ENCODE results near the gene DEPDC1. TPM values are rescaled to one million over a fixed set of nuclear protein-coding genes. Genes with fewer than 3 reads are reported as not detected.

The DEPDC1 gene
- total RNA-seq, 1 experiment from 2014 or later, result 26.1 TPM

GRCh38 chr1:68464891-68465290, 32.0 kb downstream of the DEPDC1 start:
- peaks cover 19 to 22% of the 10 kb centered on the region in 2 experiments for H3K4me1 Mint-ChIP-seq
- no peak overlapping the region for H3K14ac ChIP-seq (ENCODE audit: insufficient read depth, low read length)
- no peaks in the 10 kb centered on the region for H4K20me1 ChIP-seq (ENCODE audit: control insufficient read depth, insufficient read depth, insufficient read length)
- no peak overlapping the region for H2AK5ac ChIP-seq (ENCODE audit: insufficient read length, low read length)
- no peak overlapping the region for H3K23ac ChIP-seq (ENCODE audit: insufficient read length, low read depth, low read length)
- no peaks in the 10 kb centered on the region for H3K23me2 ChIP-seq (ENCODE audit: insufficient read length, low read depth, low read length, poor library complexity, severe bottlenecking)
- H4K91ac ChIP-seq (ENCODE audit: insufficient read length, low read depth, low read length), result no peak overlapping the region
- H4K5ac ChIP-seq (ENCODE audit: insufficient read length, low read depth, low read length), result no peak overlapping the region
- peaks cover 8% of the 10 kb centered on the region; the same call in 1 of the 2 replicates for H3K4me1 ChIP-seq (ENCODE audit: insufficient read depth, low read length)
- H3K4ac ChIP-seq (ENCODE audit: low read depth, low read length), result no peak overlapping the region
- no peak overlapping the region for H3K4me3 Mint-ChIP-seq
- H3K9me3 Mint-ChIP-seq, result peaks cover 9 to 10% of the 10 kb centered on the region in 2 experiments
- no CpG with 5 or more reads among the region's 6 CpGs for WGBS (ENCODE audit: extremely low coverage, insufficient read length, low lambda C conversion rate)
- no peak overlapping the region for H2BK120ac ChIP-seq (ENCODE audit: low read depth, low read length, poor library complexity, severe bottlenecking)
- no peak for TF ChIP-seq CTCF (conservative IDR thresholded peaks at IDR 0.05)
- H3K27me3 Mint-ChIP-seq (ENCODE audit: low read depth), result peaks cover 22% of the 10 kb centered on the region
- H3K79me1 ChIP-seq (ENCODE audit: insufficient read depth, low read depth, low read length, poor library complexity, severe bottlenecking), result no peaks in the 10 kb centered on the region
- no peak overlapping the region for H2BK20ac ChIP-seq (ENCODE audit: low read depth, low read length, poor library complexity, severe bottlenecking)
- H3K18ac ChIP-seq (ENCODE audit: insufficient read length, low read depth, low read length), result no peak overlapping the region
- H2BK5ac ChIP-seq (ENCODE audit: insufficient read length, low read length), result no peak overlapping the region
- no peak overlapping the region for H3T11ph ChIP-seq (ENCODE audit: low read length)
- H3K27ac Mint-ChIP-seq, result peak overlapping the region in 1 of 3 experiments; percentile 68; a peak in 2 of 7 replicates
- H3K4me2 ChIP-seq (ENCODE audit: insufficient read depth, insufficient read length, low read length), result no peak overlapping the region
- H3K9me3 ChIP-seq (ENCODE audit: control insufficient read depth, low read depth, low read length), result peaks cover 6% of the 10 kb centered on the region
- no peak overlapping the region for H3K9ac ChIP-seq (ENCODE audit: extremely low read depth, insufficient read length, low read length)
- H3K36me3 Mint-ChIP-seq (ENCODE audit: insufficient read depth in 1 of 3, low read depth in 3 of 3), result peaks cover 0 to 9% (median 4%) of the 10 kb centered on the region in 3 experiments; a peak in 5 of 7 replicates
- no peak overlapping the region for H2BK12ac ChIP-seq (ENCODE audit: insufficient read length, low read depth, low read length)
- H3K27me3 ChIP-seq (ENCODE audit: insufficient read depth, low read length), result no peaks in the 10 kb centered on the region
- peak; percentile 55 for DNase-seq
- H3K27ac ChIP-seq (ENCODE audit: insufficient read length, low read depth, low read length), result no peak overlapping the region
- no peak overlapping the region for H2AFZ ChIP-seq (ENCODE audit: low read length)
- no peak overlapping the region for H4K8ac ChIP-seq (replicated peaks; ENCODE audit: insufficient read length, low read depth, low read length)
- no peaks in the 10 kb centered on the region for H3K79me2 ChIP-seq (ENCODE audit: insufficient read depth, low read length)
- no peak overlapping the region for H3K56ac ChIP-seq (ENCODE audit: insufficient read length, low read depth, low read length)
- no peak overlapping the region for H2BK15ac ChIP-seq (ENCODE audit: low read depth, low read length)

Data from H9 (cell line).